ENCODE data around the gene ST6GALNAC1. TPM values are rescaled to one million over a fixed set of nuclear protein-coding genes. Genes with fewer than 3 reads are reported as not detected.
A peak's percentile ranks its signal among the peaks of the same experiment; 100 is the strongest.

The ST6GALNAC1 gene
- total and polyA plus RNA-seq, 2 of the 13 experiments (the other 11 are each of a cell fraction or from before 2014, with no cell fraction given) = not detected

GRCh38 chr17:76598004-76598439 lies 45.5 kb downstream of the ST6GALNAC1 start (continued):
- TF ChIP-seq ZNF703 (CRISPR knock-in tag; IDR thresholded peaks at IDR 0.05; ENCODE audit: borderline replicate concordance) = no peak
- 0 out of 2 replicates have a peak, but pooled peaks have one; percentile 34 for TF ChIP-seq HIC2 (CRISPR knock-in tag; IDR thresholded peaks at IDR 0.05; ENCODE audit: low read depth)
- no peak for TF ChIP-seq FOXC1 (CRISPR knock-in tag; IDR thresholded peaks at IDR 0.05; ENCODE audit: borderline replicate concordance)
- TF ChIP-seq SOX13 (IDR thresholded peaks at IDR 0.05) = no peak
- peak in 1 of 2 experiments; percentile 42; a peak in 2 of 4 replicates for TF ChIP-seq SOX13 (CRISPR knock-in tag; conservative IDR thresholded peaks at IDR 0.05 in 1 of 2, IDR thresholded peaks at IDR 0.05 in 1 of 2)
- TF ChIP-seq ELF1 (CRISPR knock-in tag; IDR thresholded peaks at IDR 0.05) = no peak
- no peak for TF ChIP-seq ZBTB26 (CRISPR knock-in tag; IDR thresholded peaks at IDR 0.05; ENCODE audit: borderline replicate concordance)
- TF ChIP-seq ZNF292 (CRISPR knock-in tag; IDR thresholded peaks at IDR 0.05; ENCODE audit: borderline replicate concordance, low read depth) = peak; percentile 87
- TF ChIP-seq GTF2F1 (IDR thresholded peaks at IDR 0.05; ENCODE audit: low read length) = no peak
- TF ChIP-seq THAP9 (CRISPR knock-in tag; IDR thresholded peaks at IDR 0.05; ENCODE audit: borderline replicate concordance) = no peak
- TF ChIP-seq ZNF574 (CRISPR knock-in tag; IDR thresholded peaks at IDR 0.05) = peak; percentile 45; the same call in 1 of the 2 replicates
- peak; percentile 28; the same call in 1 of the 2 replicates for TF ChIP-seq PAXIP1 (CRISPR knock-in tag; conservative IDR thresholded peaks at IDR 0.05)
- peak; percentile 32; the same call in 1 of the 2 replicates for TF ChIP-seq NCOA1 (CRISPR knock-in tag; IDR thresholded peaks at IDR 0.05)
- TF ChIP-seq ELF3 (CRISPR knock-in tag; IDR thresholded peaks at IDR 0.05) = no peak
- no peak for TF ChIP-seq SUZ12 (IDR thresholded peaks at IDR 0.05; ENCODE audit: low read depth, low read length)
- no peak for TF ChIP-seq ZNF850 (CRISPR knock-in tag; conservative IDR thresholded peaks at IDR 0.05)
- TF ChIP-seq BCL6 (CRISPR knock-in tag; IDR thresholded peaks at IDR 0.05) = 0 out of 2 replicates have a peak, but pooled peaks have one; percentile 30

Measured in HepG2 (cell line).